Testis (tissue), 2 donors: ENCODE results near the gene SLC39A9.
"Not testable (repeated sequence)": the region's sequence is repeated elsewhere in the genome, so short reads cannot be mapped to it uniquely, and the experiment has no call there.

Source experiments
- POLR2A ChIP-seq: fragments of 450-650 bp; IDR thresholded peaks from one replicate; pipeline ENCODE4 v1.6.1; 2017; ENCODE audit warnings: antibody characterized with exemption, mild to moderate bottlenecking, moderate library complexity
- TF ChIP-seq, protein P1 (sequence below), 3 experiments: fragments of 450-650 bp in 2 of 3; fragments of 200-600 bp in 1 of 3; sonication (generic) in 1 of 3; IDR thresholded peaks; one replicate each; pipeline ENCODE4 v1.5.1; 2016 to 2019; ENCODE audit warnings: antibody characterized with exemption in 3 of 3, mild to moderate bottlenecking in 2 of 3, moderate library complexity in 1 of 3

DNA sequence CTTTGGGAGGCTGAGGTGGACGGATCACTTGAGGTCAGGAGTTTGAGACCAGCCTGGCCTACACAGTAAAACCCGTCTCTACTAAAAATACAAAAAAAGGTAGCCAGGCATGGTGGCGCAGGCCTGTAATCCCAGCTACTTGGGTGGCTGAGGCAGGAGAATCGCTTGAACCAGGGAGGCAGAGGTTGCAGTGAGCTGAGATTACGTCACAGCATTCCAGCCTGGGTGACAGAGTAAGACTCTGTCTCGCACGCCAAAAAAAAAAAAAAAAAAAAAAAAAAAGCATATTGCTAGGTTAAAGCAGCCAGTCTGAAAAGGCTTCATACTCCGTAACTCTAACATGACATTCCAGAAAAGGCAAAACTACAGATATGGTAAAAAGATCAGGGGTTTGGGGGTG is 7.1 kb upstream of the SLC39A9 start:
- TF ChIP-seq, protein P1, sequence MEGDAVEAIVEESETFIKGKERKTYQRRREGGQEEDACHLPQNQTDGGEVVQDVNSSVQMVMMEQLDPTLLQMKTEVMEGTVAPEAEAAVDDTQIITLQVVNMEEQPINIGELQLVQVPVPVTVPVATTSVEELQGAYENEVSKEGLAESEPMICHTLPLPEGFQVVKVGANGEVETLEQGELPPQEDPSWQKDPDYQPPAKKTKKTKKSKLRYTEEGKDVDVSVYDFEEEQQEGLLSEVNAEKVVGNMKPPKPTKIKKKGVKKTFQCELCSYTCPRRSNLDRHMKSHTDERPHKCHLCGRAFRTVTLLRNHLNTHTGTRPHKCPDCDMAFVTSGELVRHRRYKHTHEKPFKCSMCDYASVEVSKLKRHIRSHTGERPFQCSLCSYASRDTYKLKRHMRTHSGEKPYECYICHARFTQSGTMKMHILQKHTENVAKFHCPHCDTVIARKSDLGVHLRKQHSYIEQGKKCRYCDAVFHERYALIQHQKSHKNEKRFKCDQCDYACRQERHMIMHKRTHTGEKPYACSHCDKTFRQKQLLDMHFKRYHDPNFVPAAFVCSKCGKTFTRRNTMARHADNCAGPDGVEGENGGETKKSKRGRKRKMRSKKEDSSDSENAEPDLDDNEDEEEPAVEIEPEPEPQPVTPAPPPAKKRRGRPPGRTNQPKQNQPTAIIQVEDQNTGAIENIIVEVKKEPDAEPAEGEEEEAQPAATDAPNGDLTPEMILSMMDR (IDR thresholded peaks at IDR 0.05): not testable (repeated sequence)
- not testable (repeated sequence) for TF ChIP-seq POLR2A
